KOPT-K1 (cell line): ENCODE data around the gene OR10G8.

Source experiments
- H3K27ac ChIP-seq: fragments of 200-600 bp; sonication (generic); 2 replicates; pipeline ENCODE4 v1.5.1; 2016; ENCODE audit warnings: antibody characterized with exemption, mild to moderate bottlenecking, low read depth, low read length; ENCODE audit not compliant: poor library complexity, severe bottlenecking
- H3K36me3 ChIP-seq: fragments of 200-600 bp; sonication (generic); 2 replicates; pipeline ENCODE4 v1.5.1; 2017; ENCODE audit warnings: antibody characterized with exemption, mild to moderate bottlenecking, low read length, moderate library complexity; ENCODE audit not compliant: insufficient read depth
- H3K9me3 ChIP-seq: fragments of 200-600 bp; sonication (generic); 2 replicates; pipeline ENCODE4 v1.5.1; 2017; ENCODE audit warnings: antibody characterized with exemption, low read length, mild to moderate bottlenecking; ENCODE audit not compliant: insufficient read depth, poor library complexity, severe bottlenecking

OR10G8 gene

GRCh38 chr11:124070915-124071622 lies 44.5 kb downstream of the OR10G8 start:
- no peak overlapping the region for H3K27ac ChIP-seq
- H3K36me3 ChIP-seq: no peaks in the 10 kb centered on the region
- no peaks in the 10 kb centered on the region for H3K9me3 ChIP-seq

DNA sequence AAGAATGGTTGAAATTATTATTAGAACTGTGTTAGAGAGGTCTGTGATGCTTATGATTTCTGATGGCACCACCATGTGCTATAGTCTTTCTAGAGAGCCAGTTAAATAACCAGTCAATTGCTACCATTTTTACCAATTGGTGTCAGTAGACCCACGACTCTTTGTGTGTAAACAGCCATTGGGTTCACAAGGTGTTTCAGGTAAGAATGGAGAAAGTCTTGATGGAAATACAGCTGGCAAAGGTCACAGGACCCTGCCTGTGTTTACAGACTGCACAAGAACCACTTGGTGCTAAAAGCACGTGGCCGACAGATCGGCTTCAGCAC lies 45.0 kb downstream of the OR10G8 start:
- Histone ChIP-seq H3K36me3 (no peaks in the 10 kb centered on the region), H3K9me3 (no peaks in the 10 kb centered on the region), H3K27ac (no peak overlapping the region)

DNA sequence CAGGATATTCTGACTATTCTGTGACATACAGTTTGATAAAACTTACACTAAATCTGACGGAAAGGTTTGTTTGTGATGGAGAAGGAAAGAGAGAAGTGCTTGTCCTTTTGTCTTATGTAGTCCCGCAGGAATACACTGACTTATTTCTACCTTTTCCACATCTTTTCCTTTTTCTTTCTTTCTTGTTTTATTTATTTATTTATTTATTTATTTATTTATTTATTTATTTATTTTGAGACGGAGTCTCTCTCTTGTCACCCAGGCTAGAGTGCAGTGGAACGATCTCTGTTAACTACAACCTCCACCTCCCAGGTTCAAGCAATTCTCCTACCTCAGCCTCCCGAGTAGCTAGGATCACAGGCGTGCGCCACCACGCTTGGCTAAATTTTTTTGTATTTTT lies 45.5 kb downstream of the OR10G8 start:
- Histone ChIP-seq H3K36me3 (no peaks in the 10 kb centered on the region), H3K27ac (no peak overlapping the region), H3K9me3 (no peaks in the 10 kb centered on the region)

- H3K36me3 ChIP-seq: no peaks in the 10 kb centered on the region
- H3K27ac ChIP-seq: no peak overlapping the region
- no peaks in the 10 kb centered on the region for H3K9me3 ChIP-seq
These were observed 48.0 kb downstream of the OR10G8 start for GRCh38 chr11:124074554-124074953.

DNA sequence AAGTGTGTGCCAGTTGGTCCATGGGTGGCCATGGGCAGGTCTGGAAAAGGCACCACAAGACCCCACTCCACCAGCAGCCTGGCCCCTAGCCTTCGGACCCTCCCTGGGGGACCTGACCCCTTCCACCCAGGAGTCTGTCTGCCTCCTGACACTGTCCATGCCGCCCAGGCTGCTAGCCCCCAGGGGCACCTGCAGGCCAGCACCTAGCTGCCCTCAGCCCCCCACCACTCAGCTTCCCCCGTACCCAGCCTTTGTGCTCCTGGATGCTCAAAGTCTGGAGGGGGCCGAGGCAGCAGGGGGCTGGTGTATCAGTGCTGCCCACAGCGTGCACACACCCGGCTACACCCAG lies 48.9 kb downstream of the OR10G8 start:
- no peaks in the 10 kb centered on the region for H3K9me3 ChIP-seq
- H3K36me3 ChIP-seq: no peaks in the 10 kb centered on the region
- H3K27ac ChIP-seq: no peak overlapping the region

DNA sequence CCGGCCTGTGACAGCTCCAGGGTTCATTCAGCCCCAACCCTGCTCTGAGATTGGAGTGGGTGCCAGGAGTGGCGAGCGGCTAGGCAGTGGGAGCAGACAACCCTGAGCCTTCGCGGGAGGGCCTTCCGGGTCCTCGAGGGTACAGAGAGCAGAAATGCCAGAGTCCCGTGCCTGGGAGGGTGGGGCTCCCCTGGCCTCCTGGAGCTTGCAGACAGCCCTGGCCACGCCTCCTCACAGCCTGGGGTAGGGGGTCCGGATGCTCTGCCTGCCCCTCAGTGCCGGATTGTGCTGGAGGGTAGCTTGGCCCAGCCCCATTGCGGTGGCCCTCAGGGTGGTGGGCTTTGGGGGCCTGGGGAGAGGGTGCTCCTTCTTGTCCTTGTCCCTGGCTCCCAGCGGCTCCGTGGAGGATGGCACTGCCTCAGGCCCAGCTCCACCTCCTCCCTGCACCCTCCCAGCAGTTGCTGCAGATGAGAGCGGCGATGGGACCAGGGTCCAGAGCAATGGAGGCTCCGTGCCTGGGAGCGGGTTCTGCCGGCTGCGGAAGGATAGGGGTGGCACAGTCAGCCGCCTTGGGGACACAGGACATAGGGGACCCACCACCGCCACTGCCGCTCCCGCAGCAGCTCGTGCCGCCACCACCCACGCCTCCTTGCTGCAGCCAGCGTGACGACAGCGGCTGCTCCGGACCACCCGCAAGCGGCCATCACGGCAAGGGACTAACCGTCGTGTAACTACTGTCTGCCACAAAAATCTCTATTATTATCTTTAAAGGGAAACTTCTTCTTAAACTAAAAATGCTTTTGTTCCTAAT lies 49.4 kb downstream of the OR10G8 start:
- Histone ChIP-seq H3K9me3 (no peaks in the 10 kb centered on the region), H3K36me3 (no peaks in the 10 kb centered on the region), H3K27ac (no peak overlapping the region)

- no peaks in the 10 kb centered on the region for H3K36me3 ChIP-seq
- no peaks in the 10 kb centered on the region for H3K9me3 ChIP-seq
- no peak overlapping the region for H3K27ac ChIP-seq
These were observed 50.7 kb downstream of the OR10G8 start for GRCh38 chr11:124077266-124077665.

GRCh38 chr11:124078591-124078990 lies 52.0 kb downstream of the OR10G8 start:
- H3K36me3 ChIP-seq: no peaks in the 10 kb centered on the region
- no peaks in the 10 kb centered on the region for H3K9me3 ChIP-seq
- no peak overlapping the region for H3K27ac ChIP-seq

DNA sequence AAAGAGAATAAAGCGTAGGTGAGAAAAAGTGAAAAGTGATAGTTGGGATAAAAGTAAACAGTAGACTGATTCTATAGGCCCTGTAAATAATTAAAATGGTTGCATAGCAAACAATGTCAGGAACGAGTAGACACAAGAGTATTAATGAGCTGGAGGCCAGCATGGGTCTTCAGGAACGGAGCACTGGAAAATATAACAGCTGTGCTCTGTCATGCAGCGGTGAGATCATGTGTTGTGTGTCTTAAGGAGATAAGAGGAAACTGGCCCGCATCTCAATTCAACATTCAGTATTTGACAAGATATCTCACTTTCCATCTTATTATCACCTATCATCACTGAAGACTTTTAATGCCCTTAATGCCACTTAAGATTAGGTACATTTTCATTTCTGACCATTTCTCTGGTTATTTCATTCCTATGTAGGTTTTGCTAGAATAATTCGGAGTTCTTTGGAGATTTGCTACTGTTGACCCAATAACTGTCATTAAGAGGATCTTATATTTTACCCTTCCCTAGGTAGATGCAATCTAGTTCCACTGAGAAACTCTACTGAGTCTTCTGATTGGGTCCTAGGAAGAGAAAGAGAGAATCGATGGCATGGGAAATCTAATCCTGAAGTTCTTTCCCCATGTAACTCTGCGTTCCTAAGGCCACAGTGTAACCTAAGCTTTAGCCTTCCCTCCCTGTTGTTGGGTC lies 53.2 kb downstream of the OR10G8 start:
- Histone ChIP-seq H3K36me3 (no peaks in the 10 kb centered on the region), H3K27ac (no peak overlapping the region), H3K9me3 (no peaks in the 10 kb centered on the region)
